ENCODE measurements around the gene AUTS2.

DNA sequence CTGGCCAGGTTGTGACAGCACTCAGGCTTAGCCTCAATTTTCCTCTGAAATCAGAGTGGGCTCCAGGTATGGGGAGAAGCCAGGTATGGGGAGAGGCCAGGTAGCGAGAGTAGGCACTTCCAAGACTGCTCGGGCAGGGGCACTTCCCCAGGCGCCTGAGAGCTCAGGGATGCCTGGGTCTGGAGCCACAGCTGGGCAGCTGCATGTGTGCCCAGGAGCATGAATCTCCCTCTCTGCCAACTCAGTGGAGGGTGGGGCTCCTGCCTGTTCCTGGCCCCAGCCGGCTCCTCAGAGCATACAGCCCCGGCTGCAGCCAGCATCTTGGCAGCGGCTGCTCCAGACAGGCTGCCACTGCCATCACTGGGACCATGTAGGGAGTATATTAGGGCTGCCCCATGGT, 313.9 kb downstream of the AUTS2 start:
- no peak for TF ChIP-seq POLR2AphosphoS5 (IDR thresholded peaks at IDR 0.05)
- TF ChIP-seq, protein P1, sequence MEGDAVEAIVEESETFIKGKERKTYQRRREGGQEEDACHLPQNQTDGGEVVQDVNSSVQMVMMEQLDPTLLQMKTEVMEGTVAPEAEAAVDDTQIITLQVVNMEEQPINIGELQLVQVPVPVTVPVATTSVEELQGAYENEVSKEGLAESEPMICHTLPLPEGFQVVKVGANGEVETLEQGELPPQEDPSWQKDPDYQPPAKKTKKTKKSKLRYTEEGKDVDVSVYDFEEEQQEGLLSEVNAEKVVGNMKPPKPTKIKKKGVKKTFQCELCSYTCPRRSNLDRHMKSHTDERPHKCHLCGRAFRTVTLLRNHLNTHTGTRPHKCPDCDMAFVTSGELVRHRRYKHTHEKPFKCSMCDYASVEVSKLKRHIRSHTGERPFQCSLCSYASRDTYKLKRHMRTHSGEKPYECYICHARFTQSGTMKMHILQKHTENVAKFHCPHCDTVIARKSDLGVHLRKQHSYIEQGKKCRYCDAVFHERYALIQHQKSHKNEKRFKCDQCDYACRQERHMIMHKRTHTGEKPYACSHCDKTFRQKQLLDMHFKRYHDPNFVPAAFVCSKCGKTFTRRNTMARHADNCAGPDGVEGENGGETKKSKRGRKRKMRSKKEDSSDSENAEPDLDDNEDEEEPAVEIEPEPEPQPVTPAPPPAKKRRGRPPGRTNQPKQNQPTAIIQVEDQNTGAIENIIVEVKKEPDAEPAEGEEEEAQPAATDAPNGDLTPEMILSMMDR (IDR thresholded peaks at IDR 0.05) = no peak
